Activated CD4-positive, CD25-positive, alpha-beta regulatory T cell treated with anti-CD3 and anti-CD28 coated beads, Interleukin-2, amount 50 U/mL, for 72 hours (primary cell): ENCODE data around the gene DSC2.

Source experiments
- DNase-seq: peaks from one replicate; pipeline ENCODE4 v3.0.0; 2021

The DSC2 gene

DNA sequence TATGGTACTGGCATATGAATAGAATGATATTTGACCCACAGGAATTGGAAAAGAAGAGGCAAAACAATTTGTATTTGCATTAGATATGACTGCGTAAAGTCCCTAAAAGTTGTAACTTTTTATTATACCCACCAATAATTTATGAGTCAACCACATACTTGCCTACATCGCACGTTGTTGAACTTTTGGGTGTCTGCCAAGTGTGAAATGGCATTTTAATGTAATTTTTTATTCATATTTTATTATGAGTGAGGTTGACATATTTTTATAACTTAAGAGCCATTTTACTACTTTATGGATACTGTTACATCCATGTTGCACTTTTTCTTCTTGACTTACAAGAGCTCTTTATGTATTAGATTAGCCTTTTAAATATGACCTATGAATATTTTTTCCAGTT lies 4.6 kb downstream of the DSC2 start:
- no peak for DNase-seq

DNA sequence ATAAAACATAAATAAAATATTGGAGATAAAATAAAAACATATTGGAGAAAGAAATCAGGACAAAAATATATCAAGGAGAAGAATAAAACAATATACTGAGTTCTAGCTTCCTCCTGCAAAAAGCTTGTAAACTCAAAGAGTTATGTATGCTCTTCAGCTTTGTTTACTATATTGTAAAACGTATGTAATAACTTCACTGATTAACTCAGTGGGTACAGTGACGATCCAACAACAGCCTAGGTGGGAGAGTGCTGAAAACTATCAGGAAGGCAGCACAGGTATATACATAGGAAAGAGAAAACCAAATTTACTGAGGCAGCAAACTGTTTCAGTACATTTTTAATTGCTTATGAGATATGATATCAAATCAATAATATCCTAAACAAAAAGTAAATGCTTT lies 8.3 kb downstream of the DSC2 start:
- DNase-seq: no peak

DNA sequence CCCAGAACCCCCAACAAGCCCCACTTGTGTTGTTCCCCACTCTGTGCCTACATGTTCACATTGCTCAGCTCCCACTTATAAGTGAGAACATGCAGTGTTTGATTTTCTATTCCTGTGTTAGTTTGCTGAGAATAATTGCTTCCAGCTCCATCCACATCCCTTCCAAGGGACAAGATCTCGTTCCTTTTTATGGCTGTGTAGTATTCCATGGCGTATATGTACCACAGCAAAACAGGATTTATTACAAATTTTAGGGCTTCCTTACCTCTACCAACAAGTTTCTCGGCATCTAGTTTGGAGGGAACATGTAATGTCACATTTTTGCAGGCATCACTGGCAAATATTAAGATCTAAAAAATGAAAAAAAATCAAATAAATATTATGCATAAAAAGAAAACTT lies 8.9 kb downstream of the DSC2 start:
- DNase-seq: no peak

DNA sequence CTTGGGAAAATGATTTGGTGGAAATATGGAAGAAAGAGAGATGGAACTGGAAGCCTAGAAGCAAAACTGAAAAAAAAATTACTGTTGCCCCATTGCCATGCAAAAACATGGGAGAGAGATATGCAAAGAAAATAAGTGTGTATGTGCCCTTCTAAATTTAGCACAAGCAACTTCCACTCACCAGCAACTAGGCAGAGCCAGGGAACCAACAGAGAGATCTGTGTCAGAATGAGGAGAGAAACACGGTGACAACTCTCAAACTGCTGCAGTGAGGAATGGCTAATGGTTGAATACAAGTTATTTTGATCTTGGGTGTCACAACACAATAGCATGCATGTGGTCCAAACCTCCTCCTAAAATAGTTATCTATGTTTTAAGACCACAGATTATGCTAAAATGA lies 10.9 kb downstream of the DSC2 start:
- DNase-seq: no peak

DNA sequence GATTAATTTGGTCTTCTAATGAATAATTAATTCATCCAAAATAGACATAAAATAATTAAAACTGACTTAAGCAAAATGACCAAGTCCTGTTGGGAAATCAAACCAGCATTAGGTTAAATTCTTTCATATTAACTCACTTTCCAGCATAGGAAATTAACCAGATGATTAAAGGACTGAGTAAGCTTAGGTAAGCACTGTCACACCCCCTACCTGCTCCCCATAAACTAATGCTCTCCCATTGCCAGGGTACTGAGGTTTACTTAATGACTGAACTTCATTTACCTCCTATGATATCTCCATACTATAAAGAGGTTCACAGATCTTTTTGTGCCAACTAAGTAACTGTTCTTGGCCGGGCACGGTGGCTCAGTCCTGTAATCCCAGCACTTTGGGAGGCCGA lies 13.7 kb downstream of the DSC2 start:
- no peak for DNase-seq

DNA sequence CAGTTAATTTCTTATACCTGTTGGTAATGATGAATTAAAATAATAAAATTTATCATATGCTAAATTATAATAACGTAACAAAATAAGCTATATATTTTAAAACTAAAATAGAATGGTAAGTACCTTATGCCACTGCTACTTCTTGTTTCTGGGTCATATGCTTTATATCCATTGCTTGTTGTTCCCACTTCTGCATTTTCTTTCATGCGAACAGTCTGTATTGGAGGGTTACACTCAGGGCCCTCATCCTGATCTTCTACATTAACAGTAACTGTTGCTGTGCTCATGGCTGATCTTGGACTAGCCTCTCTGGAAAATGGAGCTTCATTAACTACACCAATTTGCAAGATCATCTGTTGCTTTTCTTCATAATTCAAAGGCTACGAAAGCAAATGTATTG lies 22.2 kb downstream of the DSC2 start:
- no peak for DNase-seq

DNA sequence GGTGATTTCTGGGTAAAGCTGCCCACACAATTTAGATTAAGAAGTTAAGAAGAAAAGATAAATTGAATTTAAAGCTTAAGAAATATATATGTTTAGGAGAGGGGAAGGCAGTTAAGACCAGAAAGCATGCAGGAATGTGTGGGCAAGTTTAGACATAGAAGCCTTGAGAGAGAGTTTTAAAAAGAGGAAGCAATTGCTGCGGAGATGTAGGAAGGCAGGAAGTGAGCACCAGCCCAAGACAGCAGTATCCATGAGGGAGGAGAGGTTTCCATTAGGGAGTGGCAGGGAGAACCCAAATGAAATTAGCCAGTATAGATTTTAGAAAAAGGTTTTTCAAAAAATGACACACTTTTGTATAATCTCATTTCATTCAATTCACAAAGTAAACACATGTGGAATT lies 24.3 kb downstream of the DSC2 start:
- no peak for DNase-seq

DNA sequence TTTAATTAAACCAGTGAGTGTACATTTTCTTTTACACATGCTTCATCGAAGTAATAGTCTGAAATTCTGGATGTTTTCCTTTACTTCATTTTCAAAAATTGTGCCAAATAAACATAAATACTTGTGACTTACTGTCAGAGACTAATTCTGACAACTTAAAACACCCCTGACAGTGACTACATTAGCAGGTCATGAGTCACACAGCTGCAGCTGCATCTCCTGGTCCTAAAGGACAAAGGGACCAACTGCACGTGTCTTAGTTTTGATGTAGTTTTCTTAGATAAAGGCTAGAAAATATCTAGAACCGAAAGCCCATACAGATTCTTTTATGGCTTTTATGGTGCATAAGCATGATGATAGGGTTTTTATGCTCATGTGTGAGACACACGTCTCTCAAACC lies 30.0 kb downstream of the DSC2 start:
- no peak for DNase-seq

DNA sequence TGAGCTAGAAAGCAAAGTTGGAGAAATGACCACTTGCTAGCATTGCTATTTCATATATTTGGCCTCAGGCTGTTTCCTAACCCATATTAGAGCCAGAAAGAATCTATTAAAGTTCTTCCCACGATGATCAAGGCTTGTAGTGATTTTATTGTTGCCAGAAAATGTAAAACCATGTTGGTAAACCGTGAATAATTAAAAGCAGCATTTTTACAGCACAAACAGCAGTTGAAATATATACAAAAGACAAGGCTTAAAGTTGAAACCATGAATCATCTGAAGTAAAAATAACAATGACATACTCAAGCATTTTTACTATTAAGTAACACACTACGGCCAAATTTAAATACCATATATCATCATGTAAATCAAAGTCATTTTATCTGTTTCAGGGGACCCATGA lies 32.0 kb downstream of the DSC2 start:
- no peak for DNase-seq

DNA sequence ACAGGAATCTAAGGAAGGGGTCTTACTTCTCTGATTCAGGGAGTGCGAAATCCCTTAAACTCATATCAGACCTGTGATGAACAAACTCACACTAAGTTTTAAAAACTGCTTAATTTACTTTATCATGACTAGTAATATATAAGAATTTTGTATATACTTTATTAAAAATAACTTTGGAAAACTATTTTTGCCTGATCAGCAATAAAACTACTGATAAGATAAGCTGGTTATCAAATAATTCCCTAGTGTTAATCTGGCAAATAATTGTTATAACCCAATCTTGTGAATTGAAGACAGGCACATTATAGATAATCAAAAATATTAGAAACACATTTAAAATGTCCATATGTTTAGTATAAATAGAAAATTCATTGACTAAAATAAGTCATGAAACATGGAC lies 36.0 kb downstream of the DSC2 start:
- no peak for DNase-seq

DNA sequence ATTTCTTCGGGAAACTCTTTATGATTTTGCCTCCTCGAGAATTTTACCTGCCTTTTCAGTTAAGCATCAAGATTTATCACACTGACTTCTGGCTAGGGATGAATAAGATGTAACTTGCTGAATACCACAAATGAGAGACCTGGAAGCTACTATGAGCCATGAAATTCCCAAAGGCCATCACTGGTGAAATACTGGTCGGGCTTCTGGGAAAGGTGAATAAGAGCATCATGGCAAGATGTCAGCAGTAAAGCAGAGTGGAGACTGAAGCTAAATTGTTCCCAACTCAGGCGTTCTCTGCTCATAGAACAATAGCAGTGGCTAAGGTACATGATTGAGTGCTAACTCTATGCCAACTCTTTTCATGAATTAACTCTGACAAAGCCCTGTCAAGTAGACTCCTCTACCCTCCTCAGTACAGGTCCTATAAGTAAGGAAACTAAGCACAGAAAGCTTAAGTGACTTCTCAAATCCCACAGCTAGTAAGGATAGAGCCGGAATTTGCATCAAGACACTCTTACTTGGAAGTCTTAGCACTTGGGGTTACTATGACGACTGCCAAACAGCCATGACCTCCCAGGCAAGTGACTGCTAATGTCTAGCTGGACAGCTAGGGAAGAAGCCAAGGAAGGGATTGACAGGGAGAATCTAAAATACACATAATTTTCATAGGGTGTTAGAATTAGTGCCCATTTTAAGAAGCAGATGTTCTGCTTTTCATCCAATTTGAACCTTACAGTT lies 37.0 kb downstream of the DSC2 start:
- DNase-seq: no peak

DNA sequence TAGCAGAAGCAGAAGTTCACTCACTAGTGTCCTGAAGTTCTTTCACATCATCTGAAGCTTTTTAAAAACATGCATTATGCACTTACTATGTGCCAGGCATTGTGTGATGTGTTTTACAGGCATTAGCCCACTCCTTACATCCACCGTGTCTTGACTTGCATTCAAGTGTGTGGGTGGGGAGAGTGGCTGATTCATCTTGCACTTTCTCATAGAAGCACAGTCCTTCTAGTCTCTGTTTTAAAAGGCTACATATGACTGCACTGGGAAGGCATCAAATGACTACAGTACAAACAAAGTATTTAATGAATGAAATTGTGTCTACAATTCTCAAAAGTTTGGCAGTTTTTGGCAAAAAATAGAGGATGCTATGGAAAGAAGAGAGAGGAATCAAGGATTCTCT lies 38.1 kb downstream of the DSC2 start:
- DNase-seq: no peak

DNA sequence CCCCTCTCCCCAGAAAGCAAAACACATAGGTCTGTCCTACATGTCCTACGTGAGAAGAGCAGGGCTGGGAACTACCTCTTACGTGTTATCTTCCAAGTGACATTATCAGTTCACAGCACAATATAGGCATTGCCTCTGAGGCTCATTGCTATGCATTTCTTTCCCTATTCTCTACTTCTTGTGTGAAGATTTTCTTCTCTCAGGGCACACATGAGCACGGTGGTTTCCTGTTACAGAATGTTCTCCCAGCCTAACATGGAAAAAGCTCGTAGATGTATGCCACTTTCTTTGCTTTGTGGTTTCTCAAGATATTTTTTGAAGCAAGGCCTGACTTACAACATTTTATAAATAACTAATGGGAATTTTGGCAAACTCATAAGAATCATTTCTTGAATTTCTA lies 40.3 kb downstream of the DSC2 start:
- DNase-seq: no peak

DNA sequence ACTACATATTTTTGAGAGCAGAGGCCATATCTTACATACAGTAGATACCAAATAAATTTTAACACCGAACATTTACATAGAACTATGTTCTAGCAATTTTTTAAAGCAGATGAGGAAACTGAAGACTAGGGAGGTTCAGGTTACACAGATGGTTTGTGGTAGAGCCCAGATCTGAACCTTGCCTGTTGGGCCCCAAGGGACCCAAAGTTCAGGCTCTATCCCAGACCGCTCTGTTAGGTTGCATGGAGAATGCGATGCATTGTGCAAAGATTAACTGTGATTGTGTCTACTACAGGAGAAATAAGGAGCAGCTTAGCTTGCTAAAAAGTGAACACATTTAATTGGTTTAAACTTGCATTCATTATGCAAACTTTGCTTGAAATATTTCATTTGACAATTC lies 43.3 kb downstream of the DSC2 start:
- no peak for DNase-seq

DNA sequence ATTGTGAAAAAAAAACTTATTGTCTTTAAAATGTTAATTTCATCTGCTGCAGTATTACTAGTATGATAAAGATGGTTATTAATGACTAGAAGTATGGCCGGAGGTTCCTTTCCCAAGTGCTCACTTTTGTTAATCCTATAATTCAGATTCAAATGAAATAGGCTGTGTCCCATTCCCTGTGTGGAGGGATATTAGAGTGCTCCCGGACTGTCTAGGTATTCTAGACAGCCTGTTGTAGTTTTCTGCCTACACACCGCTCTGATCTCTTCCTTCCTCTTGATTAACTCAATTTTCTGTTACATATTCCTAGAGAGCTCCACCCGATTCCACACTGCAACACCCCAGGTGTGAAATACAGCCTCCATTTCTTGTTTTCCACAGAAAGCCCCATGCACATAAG lies 44.3 kb downstream of the DSC2 start:
- DNase-seq: no peak

DNA sequence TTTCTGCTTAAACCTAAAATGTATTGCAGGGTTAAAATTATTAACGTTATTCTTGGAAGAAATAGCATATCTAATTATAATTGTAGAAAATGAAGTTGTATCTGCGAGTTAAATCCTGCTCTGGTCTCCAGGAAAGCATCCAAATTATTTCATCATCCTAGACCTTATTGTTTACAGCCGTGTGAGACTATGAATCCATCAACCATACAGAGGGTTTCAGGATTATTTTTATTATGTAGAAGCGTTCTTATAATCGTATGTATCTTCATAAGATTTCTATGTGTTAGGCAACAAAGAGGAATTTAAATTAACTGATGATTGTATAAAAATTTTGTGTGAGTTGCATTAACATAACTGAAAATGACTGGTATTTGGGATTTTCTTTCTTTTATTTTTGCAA lies 45.2 kb downstream of the DSC2 start:
- no peak for DNase-seq

DNA sequence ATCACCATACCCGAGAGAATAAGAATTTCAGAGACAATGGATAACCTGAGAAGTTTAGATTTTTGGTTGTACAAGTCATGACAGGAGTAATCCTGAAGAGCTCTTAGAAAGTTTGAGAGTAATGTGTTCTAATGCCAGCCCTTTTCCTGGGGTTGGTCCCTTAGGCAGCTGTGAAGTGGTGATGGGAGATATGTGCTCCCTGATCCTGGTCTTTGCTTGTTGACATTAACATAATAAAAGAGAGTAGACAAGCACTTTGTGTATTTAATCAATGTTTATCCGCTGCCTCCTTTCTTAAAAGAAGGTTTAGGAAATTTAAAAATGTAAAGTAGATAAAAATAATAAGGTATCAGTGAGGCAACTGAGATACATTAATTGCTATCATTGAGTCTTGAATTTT lies 45.9 kb downstream of the DSC2 start:
- DNase-seq: no peak

DNA sequence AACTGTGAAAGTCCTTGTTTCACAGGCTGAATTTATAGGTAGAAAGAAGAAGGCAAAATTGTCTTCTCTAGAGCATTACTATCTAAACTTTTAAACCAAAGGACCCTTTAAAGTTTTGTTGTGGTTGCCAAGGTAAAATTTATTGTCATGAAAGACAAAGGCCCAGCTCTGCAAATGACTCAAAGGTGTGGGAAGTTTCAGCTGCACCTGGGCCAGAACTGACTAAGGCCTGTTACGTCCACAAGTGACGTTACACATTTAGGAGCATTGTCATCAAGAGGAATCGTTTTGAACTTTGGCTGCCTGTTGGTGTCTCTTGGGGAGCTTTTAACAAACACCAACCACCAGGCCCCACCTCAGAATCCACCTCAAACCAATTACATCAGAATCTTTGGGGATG lies 51.6 kb downstream of the DSC2 start:
- no peak for DNase-seq

DNA sequence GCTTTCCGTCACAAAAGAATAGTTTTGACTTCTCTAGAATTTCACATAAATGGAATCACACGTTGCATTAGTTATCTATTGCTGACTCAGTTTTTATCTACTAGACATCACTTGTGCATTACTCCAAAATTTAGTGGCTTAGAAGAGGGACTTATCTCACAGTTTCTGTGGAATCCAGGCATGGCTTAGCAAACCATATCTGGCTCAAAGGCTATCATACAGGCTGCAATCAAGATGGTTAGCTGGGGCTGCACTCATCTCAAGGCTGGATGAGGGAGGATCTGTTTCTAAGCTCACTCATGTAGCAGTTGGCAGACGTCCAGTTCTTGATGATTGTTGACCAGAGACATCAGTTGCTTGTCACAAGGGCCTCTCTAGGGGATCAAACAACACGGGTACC lies 53.0 kb downstream of the DSC2 start:
- no peak for DNase-seq

DNA sequence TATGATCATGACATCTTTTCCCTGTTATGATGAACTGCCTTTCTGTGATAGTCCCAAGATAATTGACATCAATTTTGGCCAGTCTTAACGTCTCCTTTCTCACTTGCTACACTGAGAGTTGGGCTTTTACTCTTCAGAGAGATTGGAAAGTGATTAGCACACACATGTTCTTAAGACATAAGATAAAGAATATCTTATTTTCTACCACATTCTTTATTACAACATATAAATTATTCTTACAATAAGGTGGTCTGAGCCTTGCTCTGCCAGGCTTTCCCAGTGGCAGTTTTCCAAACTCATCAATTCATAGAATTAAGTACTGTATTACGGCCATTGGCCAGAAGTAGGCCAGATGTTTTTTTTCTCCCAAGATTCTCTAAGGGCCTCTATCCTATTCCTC lies 54.0 kb downstream of the DSC2 start:
- no peak for DNase-seq

DNA sequence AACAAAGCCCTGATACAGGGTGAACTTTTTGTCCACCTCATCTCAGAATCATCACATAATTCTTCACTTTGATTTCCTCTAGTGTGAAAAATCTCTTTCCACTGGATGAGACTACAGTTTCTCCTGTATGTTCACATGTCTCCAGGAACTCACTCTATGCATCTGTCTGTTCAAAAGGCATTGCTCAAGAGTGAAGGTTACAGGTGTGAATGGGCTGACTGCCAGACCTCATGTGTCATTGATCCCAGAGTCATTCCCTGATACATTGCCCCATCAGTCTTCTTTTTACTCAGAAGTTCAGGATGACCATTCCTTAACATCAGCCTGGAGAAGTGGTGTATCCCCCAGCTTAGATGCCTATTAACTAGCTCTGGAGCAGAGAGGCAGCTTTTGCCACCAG lies 55.3 kb downstream of the DSC2 start:
- no peak for DNase-seq

DNA sequence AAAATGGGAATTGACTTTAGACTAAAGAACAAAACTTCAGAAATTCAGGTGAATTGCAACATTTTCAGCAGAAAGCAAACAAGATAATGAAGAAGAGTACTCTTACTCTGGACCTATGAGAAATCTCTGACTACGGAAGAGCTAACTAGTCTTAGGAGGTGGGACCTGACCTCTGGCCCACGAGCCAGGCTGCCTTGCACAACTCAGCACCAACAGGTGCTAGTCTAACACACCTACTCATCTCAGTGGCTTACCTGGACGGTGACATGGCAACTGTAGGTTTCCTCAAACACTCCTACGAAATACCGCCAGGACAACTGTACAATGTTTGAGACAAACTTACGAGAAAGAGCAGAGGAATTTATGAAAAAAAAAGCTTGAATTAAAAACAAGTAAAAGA lies 56.6 kb downstream of the DSC2 start:
- no peak for DNase-seq

DNA sequence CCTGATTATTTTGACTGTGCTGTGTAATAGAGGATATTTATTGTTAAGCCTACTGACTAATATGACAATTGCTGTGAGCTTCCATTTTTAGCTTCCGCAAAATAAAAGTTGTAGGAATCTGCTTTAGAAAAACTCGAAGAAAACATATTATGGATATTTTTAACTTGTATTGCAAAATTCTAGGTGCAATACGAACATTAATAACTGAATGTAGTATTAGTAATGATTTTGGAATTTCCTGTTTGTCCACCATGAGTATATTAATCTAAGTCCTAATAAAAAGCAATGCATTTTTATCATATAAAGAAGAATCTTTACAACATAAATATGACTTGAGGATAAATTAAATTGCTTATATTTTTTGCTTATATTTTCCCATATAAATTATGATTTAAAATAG lies 57.3 kb downstream of the DSC2 start:
- no peak for DNase-seq

DNA sequence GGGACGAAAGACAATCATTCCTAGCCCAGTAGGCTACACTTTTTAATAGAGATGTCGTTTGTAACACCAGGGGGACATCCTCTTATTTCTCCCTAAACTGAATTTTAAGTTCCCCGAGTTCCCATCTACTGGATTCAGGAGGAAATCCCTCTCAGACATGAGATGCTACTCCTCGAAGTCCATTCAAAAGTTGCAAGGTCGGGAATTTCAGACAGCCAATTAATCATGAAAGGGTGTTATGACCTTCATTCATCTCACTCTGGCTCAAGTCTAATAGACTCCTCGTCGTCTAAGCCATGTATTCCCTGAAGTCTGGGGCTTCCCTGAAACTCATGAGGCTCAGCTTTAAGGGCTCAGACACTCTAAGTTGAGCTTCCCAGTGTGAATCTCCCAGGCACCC lies 58.5 kb downstream of the DSC2 start:
- DNase-seq: no peak

DNA sequence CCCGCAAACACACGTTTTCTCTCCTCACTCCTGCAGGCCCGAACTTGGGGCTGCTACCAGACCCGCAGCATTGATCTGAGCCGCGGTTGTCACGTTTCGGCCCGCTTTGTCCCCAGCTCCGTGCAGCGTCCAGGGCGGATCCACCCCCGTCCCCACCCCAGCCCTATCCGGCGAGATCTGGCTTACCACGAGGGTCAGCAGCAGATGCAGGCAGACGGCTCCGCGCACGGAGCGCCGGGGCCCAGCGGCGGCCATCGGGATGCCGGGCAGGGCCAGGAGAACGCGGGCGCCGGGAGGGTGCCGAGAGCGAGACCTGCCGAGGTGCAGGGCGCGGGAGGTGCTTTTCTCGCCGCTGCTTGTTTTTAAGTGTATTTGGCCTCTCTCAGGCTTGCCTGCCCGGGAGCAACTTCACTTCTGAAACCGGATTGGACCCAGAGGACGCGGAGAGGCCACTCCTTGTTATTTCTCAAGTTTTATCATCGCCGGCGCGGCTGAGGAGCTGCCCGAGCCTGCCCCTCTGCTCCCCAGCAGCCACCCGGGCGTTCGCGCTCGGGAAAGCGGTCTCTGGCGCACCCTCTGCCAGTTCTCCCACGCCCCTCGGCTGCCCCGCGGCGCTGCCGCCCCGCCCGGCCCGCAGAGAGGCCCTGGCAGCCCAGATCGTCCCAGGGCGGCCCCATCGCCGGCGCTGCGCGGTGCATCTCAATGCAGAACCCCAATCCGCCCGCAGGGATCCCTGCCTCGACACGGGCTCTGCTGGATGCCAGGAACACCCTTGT lies 59.6 kb downstream of the DSC2 start, which contains the start of gene DSC3:
DSC3 (minus strand) TSS at position 337 of the 776 bp plus-strand sequence; CDS start at position 255, 82 bp downstream.
- no peak for DNase-seq
